Thyroid gland (tissue), 4 donors: ENCODE measurements around the gene TCF3. TPM values are rescaled to one million over a fixed set of nuclear protein-coding genes. Genes with fewer than 3 reads are reported as not detected.
A peak's percentile ranks its signal among the peaks of the same experiment; 100 is the strongest.
"Not testable (repeated sequence)": the region's sequence is repeated elsewhere in the genome, so short reads cannot be mapped to it uniquely, and the experiment has no call there.

Experiments
- DNase-seq, 2 donors: peaks; one replicate each; pipeline ENCODE4 v3.0.0-alpha.2; 2019
- H3K27ac ChIP-seq, 3 donors: fragments of 200-600 bp; sonication (generic); 1 replicate in 2 of 3; 2 replicates in 1 of 3; pipeline ENCODE4 v1.5.1; 2016 to 2019; ENCODE audit warnings: mild to moderate bottlenecking in 1 of 3, moderate library complexity in 1 of 3
- H3K27me3 ChIP-seq: fragments of 200-600 bp; sonication (generic); one replicate; pipeline ENCODE4 v1.5.1; 2019
- H3K36me3 ChIP-seq, 2 donors: fragments of 200-600 bp; sonication (generic); one replicate each; pipeline ENCODE4 v1.5.1; 2016 to 2019
- H3K4me1 ChIP-seq, 2 donors: fragments of 200-600 bp; sonication (generic); one replicate each; pipeline ENCODE4 v1.5.1; 2017 to 2019
- H3K4me3 ChIP-seq, 3 donors: fragments of 200-600 bp; sonication (generic); replicated peaks in 1 of 3; 1 replicate in 2 of 3; 2 replicates in 1 of 3; pipeline ENCODE4 v1.5.1; 2016; ENCODE audit warnings: mild to moderate bottlenecking in 1 of 3
- H3K9me3 ChIP-seq: fragments of 200-600 bp; sonication (generic); one replicate; pipeline ENCODE4 v1.5.1; 2017
- CTCF ChIP-seq, 6 experiments: fragments of 200-600 bp in 3 of 6; fragments of 450-650 bp in 3 of 6; sonication (generic) in 3 of 6; IDR thresholded peaks; one replicate each; pipeline ENCODE4 v1.5.1; 2016 to 2019; ENCODE audit warnings: antibody characterized with exemption in 6 of 6, mild to moderate bottlenecking in 2 of 6, inconsistent platforms in 1 of 6, moderate library complexity in 1 of 6
- POLR2A ChIP-seq, 2 donors: fragments of 450-650 bp; IDR thresholded peaks; one replicate each; pipeline ENCODE4 v1.6.1; 2017; ENCODE audit warnings: antibody characterized with exemption in 2 of 2, mild to moderate bottlenecking in 2 of 2, moderate library complexity in 1 of 2
- WGBS, 2 donors: methylation state at CpG; one replicate each; pipeline ENCODE4 v1.1.5; 2017; 5-methylcytosine and 5-hydroxymethylcytosine counted together
- intact Hi-C: fragments of 100-400 bp; cut with DNase I; formaldehyde crosslinking; loops from one replicate; pipeline ENCODE4 v1.15.1; 2023
- total RNA-seq, 4 donors: library from RNA; depleted of rRNA; stranded (reverse); fragments of >200 nt; gene quantifications; one replicate each; pipeline ENCODE4 v1.2.3, GENCODE V29; 2016

The TCF3 gene
- total RNA-seq, 4 donors from 2014 or later, result 28.6 to 70.6 (median 43.8) TPM

- WGBS, 2 donors, result 91 to 92% methylated on average over 21 to 25 of the region's 26 CpGs
- Histone ChIP-seq H3K36me3 (no peaks in the 10 kb centered on the region), H3K4me1 (no peaks in the 10 kb centered on the region), H3K27ac (no peak overlapping the region), H3K27me3 (no peaks in the 10 kb centered on the region), H3K9me3 (no peaks in the 10 kb centered on the region), H3K4me3 (no peak overlapping the region)
- no peak for DNase-seq
- intact Hi-C loops, result no loop called here
- TF ChIP-seq CTCF (IDR thresholded peaks at IDR 0.05), result no peak
- no peak for TF ChIP-seq POLR2A (IDR thresholded peaks at IDR 0.05)
These were observed 46.2 kb upstream of the TCF3 start for GRCh38 chr19:1698636-1699035.

GRCh38 chr19:1695481-1695880 is 43.1 kb upstream of the TCF3 start:
- H3K4me1 ChIP-seq, H3K27ac ChIP-seq, H3K4me3 ChIP-seq, H3K9me3 ChIP-seq, H3K36me3 ChIP-seq, H3K27me3 ChIP-seq, DNase-seq, intact Hi-C loops: not testable (repeated sequence)
- WGBS, 2 donors, result 84 to 92% methylated on average over 12 of the region's 12 CpGs

GRCh38 chr19:1691589-1692290 is 39.3 kb upstream of the TCF3 start:
- H3K36me3 ChIP-seq, result no peaks in the 10 kb centered on the region
- no peak for DNase-seq
- TF ChIP-seq CTCF (IDR thresholded peaks at IDR 0.05) (no peak), POLR2A (IDR thresholded peaks at IDR 0.05) (no peak)
- H3K4me1 ChIP-seq, result no peaks in the 10 kb centered on the region
- intact Hi-C loops, result no loop called here
- peaks cover 5% of the 10 kb centered on the region for H3K27me3 ChIP-seq
- WGBS, 2 donors, result 54 to 70% methylated on average over 7 to 14 of the region's 18 CpGs
- no peaks in the 10 kb centered on the region for H3K9me3 ChIP-seq
- H3K4me3 ChIP-seq, result no peak overlapping the region
- no peak overlapping the region for H3K27ac ChIP-seq

- intact Hi-C loops, result no loop called here
- H3K27me3 ChIP-seq, result peaks cover 5% of the 10 kb centered on the region
These were observed 38.4 kb upstream of the TCF3 start for GRCh38 chr19:1690699-1691307.

GRCh38 chr19:1685785-1686184 is 33.4 kb upstream of the TCF3 start:
- H3K27ac ChIP-seq, H3K27me3 ChIP-seq, H3K9me3 ChIP-seq, intact Hi-C loops, DNase-seq, H3K36me3 ChIP-seq, H3K4me3 ChIP-seq, H3K4me1 ChIP-seq: not testable (repeated sequence)
- 82 to 85% methylated on average over 5 of the region's 5 CpGs for WGBS, 2 donors

More at GRCh38 chr19:1690699-1691307, 38.4 kb upstream of the TCF3 start:
- H3K4me3 ChIP-seq, result no peak overlapping the region
- 10 to 27% methylated on average over 7 to 8 of the region's 29 CpGs for WGBS, 2 donors
- H3K4me1 ChIP-seq, result no peaks in the 10 kb centered on the region
- DNase-seq, result peak in 1 of 2 donors; percentile 12
- no peaks in the 10 kb centered on the region for H3K9me3 ChIP-seq
- TF ChIP-seq POLR2A (IDR thresholded peaks at IDR 0.05) (no peak), CTCF (IDR thresholded peaks at IDR 0.05) (no peak)
- no peaks in the 10 kb centered on the region for H3K36me3 ChIP-seq
- no peak overlapping the region for H3K27ac ChIP-seq

- intact Hi-C loops, result no loop called here
- H3K9me3 ChIP-seq, result no peaks in the 10 kb centered on the region
- H3K4me3 ChIP-seq, result no peak overlapping the region
- 69 to 76% methylated on average over 16 to 19 of the region's 19 CpGs for WGBS, 2 donors
- H3K4me1 ChIP-seq, result no peaks in the 10 kb centered on the region
- H3K36me3 ChIP-seq, result no peaks in the 10 kb centered on the region
- TF ChIP-seq POLR2A (IDR thresholded peaks at IDR 0.05) (no peak), CTCF (IDR thresholded peaks at IDR 0.05) (no peak)
- no peak for DNase-seq
- H3K27me3 ChIP-seq, result no peaks in the 10 kb centered on the region
- no peak overlapping the region for H3K27ac ChIP-seq
These were observed 32.6 kb upstream of the TCF3 start for GRCh38 chr19:1685046-1685445.
